CD4-positive, alpha-beta T cell treated with Interleukin-2 at 100 ng/mL for 4 hours (primary cell): ENCODE data around the gene ZBTB9.

ENCODE experiments used
- DNase-seq: peaks from one replicate; pipeline ENCODE4 v3.0.0-alpha.2; 2020; ENCODE audit warnings: low spot score

The ZBTB9 gene

GRCh38 chr6:33418690-33419291 is 35.6 kb upstream of the ZBTB9 start:
- peak; percentile 57 for DNase-seq

DNA sequence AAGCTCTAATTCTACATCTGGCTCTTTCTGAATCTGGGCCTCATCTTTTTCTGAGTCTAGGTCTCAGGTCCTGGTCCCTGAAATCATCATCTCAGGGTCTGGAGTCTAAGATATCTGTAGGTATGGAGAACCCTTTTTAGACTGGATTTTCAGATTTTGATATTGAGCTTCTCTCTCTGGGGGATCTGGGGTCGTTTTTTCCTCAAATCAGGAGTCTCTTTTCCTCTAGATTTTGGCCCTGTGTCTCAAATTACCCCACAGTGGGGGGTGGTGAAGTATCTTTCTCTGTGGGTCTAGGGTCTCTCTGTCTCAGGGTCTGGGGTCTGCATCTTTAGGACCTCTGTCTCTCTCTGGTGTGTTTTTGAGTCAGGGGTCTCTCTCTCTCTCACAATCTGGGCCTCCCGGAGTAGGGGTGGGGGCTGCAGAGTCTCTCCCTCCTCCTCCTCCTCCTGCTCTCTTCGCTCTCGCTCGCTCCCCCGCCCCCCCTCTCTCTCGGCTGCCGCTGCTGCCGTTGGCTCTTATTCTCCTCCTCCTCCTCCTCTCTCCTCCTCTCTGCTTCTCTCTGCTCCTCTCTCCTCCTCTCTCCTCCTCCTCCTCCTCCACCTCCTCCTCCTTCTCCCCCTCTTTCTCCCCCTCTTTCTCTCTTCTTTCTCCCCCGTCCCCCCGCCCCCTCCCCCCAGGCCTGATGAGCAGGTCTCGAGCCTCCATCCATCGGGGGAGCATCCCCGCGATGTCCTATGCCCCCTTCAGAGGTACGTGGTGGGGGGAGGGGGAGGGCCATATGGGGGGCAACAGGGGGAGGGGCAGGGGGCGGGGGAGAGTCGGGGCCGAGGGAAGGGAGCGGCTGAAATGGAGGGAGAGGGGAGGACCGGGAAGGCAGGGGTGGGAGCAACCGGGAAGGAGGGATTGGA is 34.5 kb upstream of the ZBTB9 start, which contains the start of gene SYNGAP1:
SYNGAP1 (plus strand) TSS at position 486 of the 911 bp plus-strand sequence; CDS start at position 686, 200 bp downstream.
- no peak for DNase-seq

- no peak for DNase-seq
These were observed 33.7 kb upstream of the ZBTB9 start for GRCh38 chr6:33420491-33421343.

GRCh38 chr6:33421344-33421643 is 33.1 kb upstream of the ZBTB9 start:
- DNase-seq: no peak

GRCh38 chr6:33423777-33424176 is 30.6 kb upstream of the ZBTB9 start:
- DNase-seq: no peak

- DNase-seq: no peak
These were observed 29.3 kb upstream of the ZBTB9 start for GRCh38 chr6:33424855-33425667.

- peak; percentile 87 for DNase-seq
These were observed 28.5 kb upstream of the ZBTB9 start for GRCh38 chr6:33425668-33426577.

DNA sequence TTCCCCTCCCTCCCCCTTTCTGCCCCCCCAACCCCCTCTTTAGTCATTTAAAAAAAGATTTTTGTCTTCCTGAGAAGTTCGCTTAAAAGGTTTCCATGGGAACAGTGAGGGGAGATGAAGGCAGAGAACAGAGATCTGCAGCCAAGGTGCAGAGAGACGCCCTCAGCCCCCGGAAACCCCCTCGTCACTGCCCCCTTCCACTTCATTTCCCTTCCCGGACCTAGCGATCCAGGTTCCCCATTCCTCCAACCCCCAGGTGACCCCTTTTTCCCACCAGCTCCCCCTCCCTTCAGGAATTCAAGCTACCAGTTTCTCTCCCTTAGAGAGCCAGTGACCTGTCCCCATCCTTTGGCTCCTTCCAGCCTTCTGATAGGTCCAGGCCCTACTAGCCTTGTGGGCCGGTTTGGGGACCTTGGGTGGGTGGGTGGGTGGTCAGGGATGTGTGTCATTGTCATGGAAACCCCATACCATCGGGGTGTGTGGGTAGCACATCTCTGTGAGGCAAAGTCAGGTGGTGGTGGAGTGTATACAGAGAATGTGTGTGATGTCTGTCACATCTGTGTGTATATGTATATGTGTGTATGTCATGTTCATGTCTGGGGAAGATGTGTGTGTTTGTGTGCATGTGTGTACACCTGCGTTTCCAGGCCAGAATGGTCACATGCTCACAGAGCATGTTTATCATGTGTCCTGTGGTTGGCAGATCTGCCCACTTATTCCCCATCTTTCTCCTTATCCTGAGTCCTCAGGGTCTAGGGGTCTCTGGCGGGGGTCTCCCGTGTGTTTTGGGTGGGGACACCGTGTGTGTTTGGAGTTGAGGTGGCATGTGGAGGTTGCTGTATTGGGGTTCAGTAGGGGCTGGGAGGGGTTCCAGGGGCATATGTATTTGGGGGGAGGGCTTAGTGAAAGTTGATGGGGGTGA is 27.5 kb upstream of the ZBTB9 start:
- DNase-seq: peak; percentile 50

DNA sequence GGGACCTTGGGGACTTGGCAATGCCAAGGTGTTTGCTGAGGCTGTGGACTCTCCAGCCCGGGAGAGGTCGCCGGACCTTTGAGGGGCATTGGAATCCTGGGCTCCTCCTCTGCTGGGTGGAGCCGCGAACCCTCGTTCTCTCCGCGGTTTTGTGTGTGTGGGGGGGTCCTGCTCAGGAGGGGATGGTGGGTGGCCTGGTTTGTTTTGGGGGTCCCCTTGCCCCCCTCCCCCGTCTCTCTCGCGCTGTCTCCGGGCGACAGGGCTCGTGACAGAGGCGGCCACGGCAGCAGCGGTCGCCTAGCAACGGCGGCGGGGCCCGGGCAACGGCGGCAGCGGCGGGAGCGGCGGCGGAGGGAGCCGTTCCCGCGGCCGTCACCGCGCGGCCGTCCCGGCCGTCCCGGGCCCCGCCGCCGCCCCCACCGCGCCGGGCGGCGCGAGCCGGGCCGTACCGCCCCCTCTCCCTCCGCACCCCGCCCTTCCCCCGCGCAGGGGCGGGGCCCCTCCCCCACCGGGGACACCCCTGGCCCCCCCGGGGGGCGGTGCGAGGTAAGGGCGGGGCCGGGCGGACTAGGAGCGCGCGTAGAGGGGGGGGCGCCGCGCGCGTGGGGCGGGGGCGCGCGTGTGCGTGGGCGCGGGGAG is 26.7 kb upstream of the ZBTB9 start:
- DNase-seq: peak; percentile 66

DNA sequence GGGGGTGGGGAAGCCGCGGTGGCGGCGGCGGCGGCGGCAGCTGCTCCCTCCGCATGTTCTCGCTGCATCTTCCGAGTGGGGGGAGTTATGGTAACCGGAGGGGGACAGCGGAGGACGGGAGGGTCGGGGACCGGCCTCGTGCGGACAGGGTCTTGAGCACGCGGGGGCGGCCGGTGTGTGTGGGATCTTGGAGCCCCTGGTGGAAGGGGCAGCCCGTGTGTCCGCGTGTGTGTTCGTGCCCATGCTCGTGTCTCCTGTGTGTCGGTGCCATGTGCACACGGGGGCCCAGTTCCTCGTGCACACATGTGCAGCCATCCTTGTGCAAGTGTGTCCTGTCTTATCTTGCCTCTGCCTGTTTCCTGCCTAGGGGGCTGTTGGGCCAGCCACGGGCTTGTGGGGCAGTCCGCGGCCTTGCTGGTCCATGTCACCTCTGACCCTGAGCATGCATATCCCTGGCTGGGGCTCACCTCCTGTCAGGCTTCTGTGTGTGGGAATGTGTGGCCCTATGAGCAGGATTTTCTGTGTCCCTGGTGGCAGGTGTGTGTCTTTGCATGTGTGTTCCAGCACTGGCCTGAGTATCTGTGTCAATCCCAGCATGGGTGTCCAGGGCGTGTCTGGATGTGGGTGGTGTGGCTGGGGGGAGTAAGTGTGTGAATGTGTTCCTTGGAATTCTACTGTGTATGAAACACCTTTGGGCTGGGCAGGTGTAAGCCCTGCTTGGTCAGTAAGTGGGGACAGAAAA is 26.0 kb upstream of the ZBTB9 start:
- DNase-seq: peak; percentile 32

- no peak for DNase-seq
These were observed 25.2 kb upstream of the ZBTB9 start for GRCh38 chr6:33428966-33429749.

DNA sequence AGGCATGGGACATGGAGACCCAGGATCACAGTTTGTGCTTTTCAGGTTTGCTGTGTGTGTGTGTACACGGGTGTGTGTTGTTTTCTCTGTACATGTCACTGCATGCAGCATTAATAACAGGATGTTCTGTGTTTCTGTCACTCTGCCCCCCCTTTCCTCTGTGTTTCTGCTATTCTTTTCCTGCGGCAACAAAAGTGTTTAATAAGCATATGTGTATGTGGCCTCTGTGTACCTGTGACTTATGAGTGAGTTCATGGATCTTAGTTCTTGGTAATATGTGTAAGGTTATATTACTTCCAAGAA is 24.7 kb upstream of the ZBTB9 start:
- DNase-seq: peak; percentile 79

GRCh38 chr6:33430334-33430733 is 24.0 kb upstream of the ZBTB9 start:
- DNase-seq: no peak

- peak; percentile 87 for DNase-seq
These were observed 23.1 kb upstream of the ZBTB9 start for GRCh38 chr6:33430991-33431879.

GRCh38 chr6:33431880-33432541 is 22.4 kb upstream of the ZBTB9 start:
- no peak for DNase-seq

GRCh38 chr6:33432546-33432945 is 21.8 kb upstream of the ZBTB9 start:
- DNase-seq: no peak
